HG03103 (cell line): ENCODE results near the gene CSNK2B.
A peak's percentile ranks its signal among the peaks of the same experiment; 100 is the strongest.
"Not testable (repeated sequence)": the region's sequence is repeated elsewhere in the genome, so short reads cannot be mapped to it uniquely, and the experiment has no call there.

Experiments used
- ATAC-seq: cut with Tn5 transposase; IDR thresholded peaks from one replicate; pipeline ENCODE4 v1.9.1; 2021; ENCODE audit warnings: low read depth; ENCODE audit not compliant: unreplicated experiment

The CSNK2B gene

DNA sequence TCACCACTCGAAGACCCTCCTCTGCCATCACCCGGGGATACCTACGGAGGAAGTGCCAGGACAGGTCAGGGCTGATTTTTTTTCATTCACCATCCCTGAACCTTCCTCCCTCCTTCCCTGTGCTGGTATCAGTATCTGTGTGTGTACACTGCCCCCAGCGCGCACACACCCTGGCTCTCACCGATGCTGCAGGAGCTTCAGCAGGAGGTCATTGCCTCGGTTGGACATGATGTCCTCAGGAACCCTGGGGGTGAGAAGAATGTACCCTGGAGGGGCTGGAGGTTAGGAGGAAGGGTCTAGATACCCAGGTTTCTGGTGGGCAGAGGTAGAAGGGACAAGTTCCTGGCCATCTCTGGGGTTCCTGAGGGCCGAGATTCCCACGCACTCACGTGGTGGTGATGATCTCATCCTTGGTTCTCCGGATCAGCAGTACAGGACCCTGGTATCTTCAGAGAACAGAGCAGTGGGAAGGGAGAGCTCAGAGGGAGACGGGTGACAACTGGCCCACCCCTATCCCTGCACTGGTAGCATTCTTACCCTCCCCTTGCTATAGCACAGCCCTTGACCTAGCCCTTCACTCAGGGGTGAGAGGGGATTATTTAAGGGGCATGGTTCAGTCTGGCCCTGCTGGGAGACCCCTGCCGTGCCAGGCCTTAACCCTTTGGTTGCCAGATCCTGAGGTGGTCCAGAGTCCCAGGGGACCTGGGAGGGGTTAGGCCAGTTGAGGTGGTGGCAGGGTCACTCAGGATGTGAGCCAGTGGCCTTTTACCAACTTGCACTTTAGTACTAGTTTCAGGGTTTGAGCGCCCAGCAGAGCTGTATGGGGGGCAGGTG is 22.2 kb downstream of the CSNK2B start:
- no peak for ATAC-seq

- ATAC-seq: no peak
These were observed 23.6 kb downstream of the CSNK2B start for GRCh38 chr6:31689249-31690110.

- ATAC-seq: no peak
These were observed 24.6 kb downstream of the CSNK2B start for GRCh38 chr6:31690231-31691077.

DNA sequence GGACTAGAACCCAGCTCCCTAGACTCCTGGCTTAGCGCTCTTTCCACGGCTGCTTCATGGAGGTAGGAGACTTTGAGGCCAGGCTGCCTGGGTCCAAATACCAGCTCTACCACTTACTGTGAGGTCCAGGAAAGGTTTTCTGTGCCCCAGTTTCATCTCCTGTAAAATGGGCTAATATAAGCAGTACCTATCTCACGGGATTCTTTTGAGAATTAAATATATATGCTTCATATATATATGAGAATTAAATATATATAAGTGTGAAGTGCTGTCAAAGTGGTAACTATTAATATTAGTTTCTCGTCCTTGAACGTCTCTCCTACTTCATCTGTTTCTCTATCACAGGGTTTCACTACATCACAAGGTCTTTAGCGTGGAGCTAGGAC is 25.2 kb downstream of the CSNK2B start:
- no peak for ATAC-seq

- no peak for ATAC-seq
These were observed 25.8 kb downstream of the CSNK2B start for GRCh38 chr6:31691564-31692108.

DNA sequence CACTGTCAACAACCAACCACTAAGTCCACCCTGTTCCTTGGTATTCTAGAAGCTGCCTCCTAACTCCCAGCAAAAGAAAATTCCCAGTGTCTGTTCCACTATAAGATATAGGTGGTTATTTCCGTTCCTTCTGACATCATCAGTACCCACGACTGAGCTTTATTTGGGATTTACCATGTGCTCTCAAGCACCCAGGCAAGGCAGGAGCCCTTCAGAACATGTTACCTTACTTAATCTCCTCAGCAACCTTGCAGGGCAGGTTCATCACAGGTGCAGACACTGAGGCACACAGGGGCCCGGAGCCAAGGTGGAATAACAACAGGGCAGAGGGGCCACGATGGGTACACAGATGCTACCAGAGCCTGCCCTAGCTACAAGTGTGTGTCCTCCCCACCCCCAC is 26.5 kb downstream of the CSNK2B start:
- no peak for ATAC-seq

- no peak for ATAC-seq
These were observed 27.0 kb downstream of the CSNK2B start for GRCh38 chr6:31692886-31693285.

- no peak for ATAC-seq
These were observed 27.7 kb downstream of the CSNK2B start for GRCh38 chr6:31693535-31693934.

DNA sequence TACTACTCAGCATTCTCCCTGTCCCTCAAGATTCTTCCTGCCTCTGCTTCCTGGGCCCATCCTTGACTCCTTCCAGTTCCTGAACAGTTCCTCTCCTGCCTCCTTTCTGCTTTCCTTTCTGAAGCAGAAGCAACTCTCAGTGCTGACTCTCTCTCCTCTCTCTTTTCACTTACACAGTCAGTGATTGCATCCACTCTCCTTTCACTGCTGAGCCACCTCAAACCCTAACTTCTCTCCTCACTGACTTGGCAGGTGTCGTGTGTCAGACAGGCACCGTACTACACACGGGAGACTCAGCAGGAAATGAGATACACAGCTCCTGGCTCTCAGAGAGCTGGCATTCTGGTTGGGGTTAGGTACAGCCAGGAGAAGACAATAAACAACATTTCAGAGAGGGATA is 31.7 kb downstream of the CSNK2B start:
- no peak for ATAC-seq

GRCh38 chr6:31700740-31701401 is 35.0 kb downstream of the CSNK2B start:
- no peak for ATAC-seq

DNA sequence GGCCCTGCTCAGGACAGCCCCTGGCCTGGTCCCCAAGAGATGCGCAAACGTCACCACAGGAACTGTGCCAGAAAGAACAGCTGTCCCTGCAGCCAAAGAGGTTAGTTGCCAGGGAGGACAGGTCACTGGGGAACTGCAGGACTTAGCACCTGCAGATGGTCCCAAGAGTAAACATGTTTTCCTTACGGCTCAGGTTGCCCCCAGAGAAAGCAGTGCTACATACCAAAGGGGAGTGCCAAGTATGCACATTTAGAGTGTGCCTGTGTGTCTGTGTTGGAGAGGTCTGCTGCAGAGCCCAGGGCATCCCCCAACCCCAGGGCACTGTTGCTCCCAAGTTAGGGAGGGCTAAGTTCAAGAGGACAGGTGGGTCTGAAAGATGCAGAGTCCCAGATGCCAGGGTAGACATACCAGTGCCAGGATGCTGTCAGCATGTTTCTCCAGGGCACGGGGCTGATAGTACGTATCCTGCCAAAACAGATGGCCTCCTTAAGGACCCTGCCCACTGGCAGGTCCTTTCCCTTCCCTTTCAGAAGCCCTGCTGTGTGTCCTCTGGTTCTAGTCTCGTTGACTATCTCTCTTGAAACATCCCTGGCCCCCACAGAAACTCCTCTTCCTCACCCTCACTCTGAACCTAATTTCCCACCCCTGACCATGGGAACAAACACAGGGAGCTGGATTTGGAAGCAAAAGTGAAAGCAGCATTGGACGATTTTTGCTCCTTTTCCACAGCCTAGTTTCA is 36.0 kb downstream of the CSNK2B start:
- no peak for ATAC-seq

DNA sequence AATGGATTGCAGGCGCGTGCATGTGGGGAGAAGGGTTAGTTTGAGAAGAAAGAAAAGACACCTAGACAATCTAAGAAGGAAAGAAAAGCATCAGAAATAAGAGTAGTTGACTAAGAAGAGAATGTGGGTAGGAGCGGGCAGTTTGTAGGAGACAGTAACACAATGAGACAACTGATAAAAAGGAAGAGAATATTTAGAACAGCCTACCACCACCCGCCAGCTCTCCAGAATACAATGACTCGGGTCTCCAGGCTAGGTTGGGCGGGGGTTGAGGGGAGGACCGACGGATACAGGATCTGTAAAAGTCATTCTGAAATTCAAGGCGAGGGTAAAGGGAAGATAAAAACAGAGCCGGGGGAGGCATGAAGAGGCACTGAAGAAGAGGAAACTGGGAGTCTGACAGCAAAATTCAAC is 36.5 kb downstream of the CSNK2B start:
- ATAC-seq: no peak

- peak; percentile 85 for ATAC-seq
These were observed 37.2 kb downstream of the CSNK2B start, which contains the start of gene ABHD16A for GRCh38 chr6:31702819-31703716. Gene ABHD16A, minus strand, starts transcription at chr6:31703324. Its CDS starts 43 bp downstream, at chr6:31703281.

- no peak for ATAC-seq
These were observed 40.1 kb downstream of the CSNK2B start for GRCh38 chr6:31705931-31706330.

GRCh38 chr6:31706599-31706998 is 40.7 kb downstream of the CSNK2B start, which contains the start of gene LY6G6F:
Gene LY6G6F, plus strand, starts transcription at chr6:31706866. Its CDS starts 41 bp downstream, at chr6:31706907.
- no peak for ATAC-seq

- no peak for ATAC-seq
These were observed 41.8 kb downstream of the CSNK2B start for GRCh38 chr6:31707701-31708100.

- no peak for ATAC-seq
These were observed 42.3 kb downstream of the CSNK2B start for GRCh38 chr6:31708224-31708623.

DNA sequence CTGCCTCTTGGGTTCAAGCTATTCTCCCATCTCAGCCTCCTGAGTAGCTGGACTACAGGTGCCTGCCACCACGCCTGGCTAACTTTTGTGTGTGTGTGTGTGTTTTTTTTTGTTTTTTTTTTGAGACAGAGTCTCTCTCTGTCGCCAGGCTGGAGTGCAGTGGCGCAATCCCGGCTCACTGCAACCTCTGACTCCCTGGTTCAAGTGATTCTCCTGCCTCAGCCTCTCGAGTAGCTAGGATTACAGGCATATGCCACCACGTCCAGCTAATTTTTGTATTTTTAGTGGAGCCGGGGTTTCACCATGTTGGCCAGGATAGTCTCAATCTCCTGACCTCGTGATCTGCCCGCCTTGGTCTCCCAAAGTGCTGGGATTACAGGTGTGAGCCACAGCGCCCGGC is 43.3 kb downstream of the CSNK2B start:
- not testable (repeated sequence) for ATAC-seq
